ENCODE measurements around the gene ZNRF3. TPM values are rescaled to one million over a fixed set of nuclear protein-coding genes. Genes with fewer than 3 reads are reported as not detected.
"Not testable (repeated sequence)": the region's sequence is repeated elsewhere in the genome, so short reads cannot be mapped to it uniquely, and the experiment has no call there.

Gene ZNRF3
- total RNA-seq, 1 donor from 2014 or later, result 5.8 TPM

- no peaks in the 10 kb centered on the region for H3K27me3 ChIP-seq (ENCODE audit: insufficient read depth, low read length)
- H3K4me1 Mint-ChIP-seq (ENCODE audit: low read depth, unreplicated experiment), result peaks cover 22% of the 10 kb centered on the region
These were observed 22.9 kb downstream of the ZNRF3 start for GRCh38 chr22:28906312-28906711.

GRCh38 chr22:28907311-28908008 is 24.1 kb downstream of the ZNRF3 start:
- Histone ChIP-seq H3K4me2 (ENCODE audit: low read length) (no peak overlapping the region), H4K20me1 (ENCODE audit: insufficient read depth, low read length) (peaks cover 38% of the 10 kb centered on the region), H3K36me3 (ENCODE audit: insufficient read depth, low read length) (no peaks in the 10 kb centered on the region), H3K79me2 (ENCODE audit: insufficient read depth, low read length) (peaks cover 43% of the 10 kb centered on the region), H3K9ac (ENCODE audit: low read length) (no peak overlapping the region), H3K4me1 (ENCODE audit: insufficient read depth, low read length) (peaks cover 25% of the 10 kb centered on the region), H3K9me3 (ENCODE audit: insufficient read depth, low read depth, low read length) (no peaks in the 10 kb centered on the region), H3K4me3 (ENCODE audit: insufficient read depth, low read depth, low read length) (no peak overlapping the region), H3K27ac (ENCODE audit: low read depth, low read length) (no peak overlapping the region), H2AFZ (ENCODE audit: low read depth, low read length) (no peak overlapping the region), H3K27me3 (ENCODE audit: insufficient read depth, low read length) (no peaks in the 10 kb centered on the region)
- Mint-ChIP-seq H3K4me3 (ENCODE audit: unreplicated experiment) (no peak overlapping the region), H3K9me3 (ENCODE audit: unreplicated experiment) (peaks cover 3% of the 10 kb centered on the region), H3K27ac (ENCODE audit: unreplicated experiment) (no peak overlapping the region), H3K4me1 (ENCODE audit: low read depth, unreplicated experiment) (peaks cover 31% of the 10 kb centered on the region), H3K36me3 (ENCODE audit: low read depth, unreplicated experiment) (peaks cover 3% of the 10 kb centered on the region), H3K27me3 (ENCODE audit: low read depth, unreplicated experiment) (peaks cover 1% of the 10 kb centered on the region)
- FAIRE-seq (no peak), DNase-seq (ENCODE audit: low read depth) (no peak)
- no peak for TF ChIP-seq CTCF (IDR thresholded peaks at IDR 0.05; ENCODE audit: insufficient read depth, low read depth, low read length)
- no peak for TF ChIP-seq EZH2 (IDR thresholded peaks at IDR 0.05; ENCODE audit: insufficient read depth, low read length)

More at GRCh38 chr22:28906312-28906711, 22.9 kb downstream of the ZNRF3 start:
- Histone ChIP-seq H3K9ac (ENCODE audit: low read length) (no peak overlapping the region), H2AFZ (ENCODE audit: low read depth, low read length) (no peak overlapping the region), H3K4me2 (ENCODE audit: low read length) (no peak overlapping the region), H3K4me3 (ENCODE audit: insufficient read depth, low read depth, low read length) (no peak overlapping the region), H4K20me1 (ENCODE audit: insufficient read depth, low read length) (peaks cover 33% of the 10 kb centered on the region), H3K27ac (ENCODE audit: low read depth, low read length) (no peak overlapping the region), H3K9me3 (ENCODE audit: insufficient read depth, low read depth, low read length) (no peaks in the 10 kb centered on the region), H3K4me1 (ENCODE audit: insufficient read depth, low read length) (peaks cover 25% of the 10 kb centered on the region), H3K79me2 (ENCODE audit: insufficient read depth, low read length) (peaks cover 51% of the 10 kb centered on the region), H3K36me3 (ENCODE audit: insufficient read depth, low read length) (no peaks in the 10 kb centered on the region)
- H3K27ac Mint-ChIP-seq (ENCODE audit: unreplicated experiment), result no peak overlapping the region
- peaks cover 1% of the 10 kb centered on the region for H3K27me3 Mint-ChIP-seq (ENCODE audit: low read depth, unreplicated experiment)
- peaks cover 3% of the 10 kb centered on the region for H3K36me3 Mint-ChIP-seq (ENCODE audit: low read depth, unreplicated experiment)
- H3K4me3 Mint-ChIP-seq (ENCODE audit: unreplicated experiment), result no peak overlapping the region
- no peak for TF ChIP-seq CTCF (IDR thresholded peaks at IDR 0.05; ENCODE audit: insufficient read depth, low read depth, low read length)
- TF ChIP-seq EZH2 (IDR thresholded peaks at IDR 0.05; ENCODE audit: insufficient read depth, low read length), result no peak
- no peak for FAIRE-seq
- no peak for DNase-seq (ENCODE audit: low read depth)
- H3K9me3 Mint-ChIP-seq (ENCODE audit: unreplicated experiment), result peaks cover 3% of the 10 kb centered on the region

DNA sequence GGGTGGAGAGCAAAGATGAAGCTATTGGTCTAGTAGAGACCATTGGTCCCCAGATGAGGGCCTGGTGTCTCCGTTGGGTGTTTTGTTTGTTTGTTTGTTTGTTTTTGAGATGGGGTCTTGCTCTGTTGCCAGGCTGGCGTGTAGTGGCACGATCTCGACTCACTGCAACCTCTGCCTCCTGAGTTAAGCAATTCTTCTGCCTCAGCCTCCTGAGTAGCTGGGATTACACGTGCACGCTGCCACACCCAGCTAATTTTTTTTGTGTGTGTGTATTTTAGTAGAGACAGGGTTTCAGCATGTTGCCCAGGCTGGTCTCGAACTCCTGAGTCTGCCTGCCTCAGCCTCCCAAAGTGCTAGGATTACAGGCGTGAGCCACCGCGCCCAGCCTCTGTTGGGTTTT is 25.4 kb downstream of the ZNRF3 start:
- Histone ChIP-seq H3K4me1 (ENCODE audit: insufficient read depth, low read length) (peaks cover 16% of the 10 kb centered on the region), H4K20me1 (ENCODE audit: insufficient read depth, low read length) (peaks cover 32% of the 10 kb centered on the region), H3K79me2 (ENCODE audit: insufficient read depth, low read length) (peaks cover 35% of the 10 kb centered on the region)
- H3K4me3 Mint-ChIP-seq (ENCODE audit: unreplicated experiment); H3K4me2 ChIP-seq (ENCODE audit: low read length); H3K27me3 ChIP-seq (ENCODE audit: insufficient read depth, low read length); H3K27ac ChIP-seq (ENCODE audit: low read depth, low read length); H3K9ac ChIP-seq (ENCODE audit: low read length); H3K9me3 Mint-ChIP-seq (ENCODE audit: unreplicated experiment); DNase-seq (ENCODE audit: low read depth); H3K9me3 ChIP-seq (ENCODE audit: insufficient read depth, low read depth, low read length); H3K27me3 Mint-ChIP-seq (ENCODE audit: low read depth, unreplicated experiment); H2AFZ ChIP-seq (ENCODE audit: low read depth, low read length); H3K27ac Mint-ChIP-seq (ENCODE audit: unreplicated experiment); FAIRE-seq; H3K4me3 ChIP-seq (ENCODE audit: insufficient read depth, low read depth, low read length); H3K36me3 Mint-ChIP-seq (ENCODE audit: low read depth, unreplicated experiment); H3K36me3 ChIP-seq (ENCODE audit: insufficient read depth, low read length): not testable (repeated sequence)
- H3K4me1 Mint-ChIP-seq (ENCODE audit: low read depth, unreplicated experiment), result peaks cover 24% of the 10 kb centered on the region
